Measurements from ENCODE around the gene FBXO10. TPM values are rescaled to one million over a fixed set of nuclear protein-coding genes. Genes with fewer than 3 reads are reported as not detected.
A peak's percentile ranks its signal among the peaks of the same experiment; 100 is the strongest.

Gene FBXO10
- total RNA-seq, 4 donors from 2014 or later = 2.8 to 12.9 (median 9.4) TPM; not detected in 1

DNA sequence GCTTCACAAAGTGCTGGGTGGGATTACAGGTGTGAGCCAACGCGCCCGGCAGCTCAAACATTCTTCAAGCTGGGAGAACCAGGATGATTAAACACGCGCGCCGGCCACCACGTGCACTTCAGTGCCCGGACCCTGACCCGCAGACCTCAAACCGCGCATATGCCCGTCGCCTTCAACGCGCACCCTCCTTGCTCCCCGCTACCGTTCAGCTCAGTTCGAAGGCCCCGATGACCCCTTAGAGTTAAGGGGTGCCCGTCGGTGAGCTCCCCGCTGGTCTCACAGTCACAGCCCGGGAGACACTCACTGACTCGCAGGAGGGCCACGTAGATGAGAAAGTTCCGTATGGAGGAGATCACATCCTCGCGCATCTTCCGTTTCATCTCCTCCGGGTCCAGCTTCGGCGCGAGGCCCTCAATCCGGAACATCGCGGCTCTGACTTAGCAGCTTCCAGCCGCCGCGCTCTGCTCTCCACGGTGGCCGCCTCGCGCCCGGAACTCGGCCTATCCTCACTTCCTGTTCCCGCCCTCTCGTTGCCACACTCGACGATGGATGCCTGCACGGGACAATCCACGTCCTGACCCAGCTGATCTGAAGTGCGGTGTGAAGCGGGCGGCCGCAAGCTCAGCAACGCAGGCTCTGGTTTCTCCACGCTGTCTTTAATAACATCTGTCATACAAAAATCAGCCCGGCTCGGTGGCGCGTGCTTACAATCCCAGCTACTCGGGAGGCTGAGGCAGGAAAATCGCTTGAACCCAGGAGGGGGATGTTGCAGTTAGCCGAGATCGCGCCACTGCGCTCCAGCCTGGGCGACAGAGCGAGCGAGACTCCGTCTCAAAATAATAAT lies 16.1 kb upstream of the FBXO10 start, which contains the start of gene TOMM5:
Gene TOMM5, minus strand, starts transcription at position 490 of the 844 bp plus-strand sequence. Its CDS starts 65 bp downstream, at position 425.
- intact Hi-C loops (cut with DNase I; ENCODE audit: low total_unique reads) = no loop called here
- peak within 1 kb of the TSS; percentile 66 to 95 for H3K4me3 ChIP-seq
- H3K27ac ChIP-seq = peak within 1 kb of the TSS; percentile 80 to 83
- H3K9me3 ChIP-seq = no peaks in the 10 kb centered on the region
- no peaks in the 10 kb centered on the region for H3K27me3 ChIP-seq
- peak; percentile 90 to 91 for DNase-seq
- H3K4me1 ChIP-seq = peaks cover 9 to 15% of the 10 kb centered on the region in 2 donors
- H3K36me3 ChIP-seq = no peaks in the 10 kb centered on the region
- peak; percentile 58 to 73 for TF ChIP-seq POLR2A (IDR thresholded peaks at IDR 0.05)
- TF ChIP-seq, protein P1, sequence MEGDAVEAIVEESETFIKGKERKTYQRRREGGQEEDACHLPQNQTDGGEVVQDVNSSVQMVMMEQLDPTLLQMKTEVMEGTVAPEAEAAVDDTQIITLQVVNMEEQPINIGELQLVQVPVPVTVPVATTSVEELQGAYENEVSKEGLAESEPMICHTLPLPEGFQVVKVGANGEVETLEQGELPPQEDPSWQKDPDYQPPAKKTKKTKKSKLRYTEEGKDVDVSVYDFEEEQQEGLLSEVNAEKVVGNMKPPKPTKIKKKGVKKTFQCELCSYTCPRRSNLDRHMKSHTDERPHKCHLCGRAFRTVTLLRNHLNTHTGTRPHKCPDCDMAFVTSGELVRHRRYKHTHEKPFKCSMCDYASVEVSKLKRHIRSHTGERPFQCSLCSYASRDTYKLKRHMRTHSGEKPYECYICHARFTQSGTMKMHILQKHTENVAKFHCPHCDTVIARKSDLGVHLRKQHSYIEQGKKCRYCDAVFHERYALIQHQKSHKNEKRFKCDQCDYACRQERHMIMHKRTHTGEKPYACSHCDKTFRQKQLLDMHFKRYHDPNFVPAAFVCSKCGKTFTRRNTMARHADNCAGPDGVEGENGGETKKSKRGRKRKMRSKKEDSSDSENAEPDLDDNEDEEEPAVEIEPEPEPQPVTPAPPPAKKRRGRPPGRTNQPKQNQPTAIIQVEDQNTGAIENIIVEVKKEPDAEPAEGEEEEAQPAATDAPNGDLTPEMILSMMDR (IDR thresholded peaks at IDR 0.05) = peak in 1 of 4 experiments; percentile 30

DNA sequence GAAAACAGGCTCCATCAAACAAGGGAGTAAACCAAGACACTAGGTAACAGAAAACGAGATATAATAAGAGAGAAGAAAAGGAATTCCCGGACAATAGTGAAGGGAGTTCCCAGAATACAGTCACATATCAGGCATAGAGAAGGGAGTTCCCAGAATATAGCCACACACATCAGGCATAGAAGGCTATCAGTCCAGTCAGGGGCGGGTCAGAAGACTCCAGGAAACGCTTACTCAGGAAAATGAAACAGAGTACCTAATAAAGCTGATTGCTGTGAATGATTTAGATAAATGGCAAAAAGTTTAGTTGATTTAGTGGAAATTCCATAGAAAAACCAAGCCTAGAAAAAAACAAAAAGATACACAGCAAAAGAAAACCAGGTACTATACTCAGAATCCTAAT lies 11.3 kb upstream of the FBXO10 start:
- Histone ChIP-seq H3K9me3 (no peaks in the 10 kb centered on the region), H3K4me1 (peaks cover 9 to 15% of the 10 kb centered on the region in 2 donors), H3K4me3 (no peak overlapping the region), H3K36me3 (no peaks in the 10 kb centered on the region), H3K27ac (no peak overlapping the region), H3K27me3 (no peaks in the 10 kb centered on the region)
- DNase-seq = no peak
- TF ChIP-seq, protein P1 (IDR thresholded peaks at IDR 0.05) = no peak
- no peak for TF ChIP-seq POLR2A (IDR thresholded peaks at IDR 0.05)
- intact Hi-C loops (cut with DNase I; ENCODE audit: low total_unique reads) = no loop called here

DNA sequence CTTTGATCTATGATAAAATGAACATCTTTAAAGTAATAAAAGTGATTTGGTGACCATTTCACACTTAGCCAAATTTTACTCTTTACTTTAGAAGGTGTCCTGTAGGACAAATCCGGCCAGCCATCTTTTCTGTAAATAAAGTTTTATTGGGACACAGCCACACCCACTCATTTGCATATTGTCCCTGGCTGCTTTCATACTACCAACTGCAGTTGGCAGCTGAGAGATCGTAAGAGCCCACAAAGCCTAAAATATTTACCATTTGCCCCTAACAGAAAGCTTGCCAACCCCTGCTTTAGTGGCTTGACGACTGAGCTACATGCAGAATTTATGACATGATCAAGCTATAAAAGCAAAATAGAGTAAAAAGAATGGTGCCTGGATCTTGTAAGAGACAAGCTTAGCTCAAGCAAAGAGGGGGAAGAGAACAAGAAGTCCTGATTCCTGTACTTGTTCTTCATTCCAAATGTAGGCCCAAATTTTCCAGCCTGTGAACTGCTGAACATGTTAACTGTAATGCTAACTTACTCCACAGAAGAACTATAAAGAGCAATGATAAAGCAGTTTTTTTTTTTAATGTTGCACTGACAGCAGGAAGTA lies 7.4 kb upstream of the FBXO10 start:
- intact Hi-C loops (cut with DNase I; ENCODE audit: low total_unique reads) = no loop called here
- no peak for DNase-seq
- no peak overlapping the region for H3K4me3 ChIP-seq
- H3K27me3 ChIP-seq = no peaks in the 10 kb centered on the region
- TF ChIP-seq, protein P1 (IDR thresholded peaks at IDR 0.05) = no peak
- no peak for TF ChIP-seq POLR2A (IDR thresholded peaks at IDR 0.05)
- no peaks in the 10 kb centered on the region for H3K36me3 ChIP-seq
- no peaks in the 10 kb centered on the region for H3K4me1 ChIP-seq
- H3K9me3 ChIP-seq = no peaks in the 10 kb centered on the region
- H3K27ac ChIP-seq = no peak overlapping the region

DNA sequence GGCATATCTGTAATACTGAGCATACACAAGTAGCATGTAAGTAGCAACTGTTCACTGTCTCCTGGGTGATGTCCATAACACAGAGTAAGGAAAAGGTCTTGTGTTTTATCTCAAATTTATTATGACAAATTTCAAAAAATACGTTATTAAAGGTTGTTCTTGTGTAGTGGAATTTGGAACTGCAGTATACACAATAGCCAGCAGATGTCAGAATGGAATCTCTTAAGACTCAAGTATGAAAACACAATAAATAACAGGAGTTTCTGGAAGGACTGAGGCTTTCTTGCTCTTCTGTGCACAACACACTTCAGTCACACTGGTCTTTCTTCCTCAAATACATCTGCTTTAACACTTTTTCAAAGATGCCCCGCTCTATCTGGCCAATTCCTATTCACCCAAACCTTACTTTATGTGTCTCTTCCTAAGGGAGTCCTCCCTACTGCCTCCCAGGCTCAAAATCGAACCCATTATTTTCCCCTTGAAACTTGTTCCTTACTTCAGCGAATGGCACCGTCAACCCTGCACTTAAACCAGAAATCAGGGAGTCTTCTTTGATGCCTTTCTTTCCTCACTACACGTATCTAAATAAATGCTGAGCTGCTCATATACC lies 6.5 kb upstream of the FBXO10 start:
- no peak for DNase-seq
- Histone ChIP-seq H3K9me3 (no peaks in the 10 kb centered on the region), H3K4me3 (no peak overlapping the region), H3K27me3 (no peaks in the 10 kb centered on the region), H3K4me1 (no peaks in the 10 kb centered on the region), H3K27ac (peak overlapping the region in 1 of 2 donors; percentile 37), H3K36me3 (no peaks in the 10 kb centered on the region)
- TF ChIP-seq, protein P1 (IDR thresholded peaks at IDR 0.05) = peak; percentile 60 to 66 (median 62)
- no peak for TF ChIP-seq POLR2A (IDR thresholded peaks at IDR 0.05)
- intact Hi-C loops (cut with DNase I; ENCODE audit: low total_unique reads) = no loop called here
